Endothelial cell of umbilical vein (primary cell): Measurements from ENCODE around the gene ARHGEF39. TPM values are rescaled to one million over a fixed set of nuclear protein-coding genes. Genes with fewer than 3 reads are reported as not detected.

ENCODE experiments used
- BruUV-seq: library from RNA; stranded (reverse); fragments of 400-500 nt; replicated peaks from 2 replicates; lab custom pipeline; 2021; lab: Mats Ljungman, UMichigan
- CTCF ChIA-PET: fragments of 300-600, 350-600 bp; sonication (Branson Sonifier 250); formaldehyde crosslinking; loops from one replicate; lab custom pipeline; 2021; ENCODE audit warnings: antibody characterized with exemption, inconsistent platforms; lab: Charles Lee
- POLR2A ChIA-PET: fragments of 300-600, 350-600 bp; sonication (Branson Sonifier 250); formaldehyde crosslinking; loops from one replicate; lab custom pipeline; 2021; ENCODE audit warnings: antibody characterized with exemption, inconsistent platforms; lab: Charles Lee
- DNase-seq: peaks from one replicate; pipeline ENCODE4 v3.0.0-alpha.2; 2011; ENCODE audit warnings: low read depth, low spot score
- FAIRE-seq: peaks from 2 replicates; lab custom pipeline; 2011; peaks lifted over from hg19 to GRCh38; lab: Jason Lieb, UNC
- H2AFZ ChIP-seq: 2 replicates; pipeline ENCODE4 v1.6.0; 2012; ENCODE audit warnings: low read depth, low read length, control low read depth, inconsistent platforms
- H3K27ac ChIP-seq: 2 replicates; pipeline ENCODE4 v1.5.1; 2011; ENCODE audit warnings: low read depth, mild to moderate bottlenecking, control low read depth, low read length, moderate library complexity; ENCODE audit not compliant: insufficient read depth
- H3K27me3 ChIP-seq, 2 experiments: 2 replicates each; pipeline versions ENCODE4 v1.6.0 to v1.6.1; 2011; ENCODE audit warnings: low read length in 2 of 2, mixed read lengths in 1 of 2; ENCODE audit not compliant: control insufficient read depth in 2 of 2, insufficient read depth in 2 of 2
- H3K36me3 ChIP-seq, 2 experiments: 2 replicates in 1 of 2; 3 replicates in 1 of 2; pipeline ENCODE4 v1.5.1; 2011; ENCODE audit warnings: low read length in 2 of 2, mild to moderate bottlenecking in 1 of 2, moderate library complexity in 1 of 2; ENCODE audit not compliant: control insufficient read depth in 2 of 2, insufficient read depth in 2 of 2; ENCODE audit errors: extremely low read depth in 1 of 2
- H3K4me1 ChIP-seq: 3 replicates; pipeline ENCODE4 v1.5.1; 2011; ENCODE audit warnings: mild to moderate bottlenecking, low read length; ENCODE audit not compliant: control insufficient read depth, insufficient read depth; ENCODE audit errors: extremely low read depth
- H3K4me2 ChIP-seq: 2 replicates; pipeline ENCODE4 v1.6.1; 2011; ENCODE audit warnings: low read length, control low read depth, mixed read lengths; ENCODE audit not compliant: insufficient read depth
- H3K4me3 ChIP-seq, 3 experiments: fragments of 200-600 bp in 1 of 3; sonication (generic), shearing (Covaris generic) in 1 of 3; replicated peaks in 1 of 3; 2 replicates each; pipeline ENCODE4 v1.5.1; 2011 to 2016; ENCODE audit warnings: control low read depth in 3 of 3, low read length in 3 of 3, mild to moderate bottlenecking in 2 of 3, inconsistent platforms in 1 of 3, low read depth in 1 of 3, moderate library complexity in 1 of 3; ENCODE audit not compliant: insufficient read depth in 1 of 3
- H3K79me2 ChIP-seq: 2 replicates; pipeline ENCODE4 v1.6.0; 2012; ENCODE audit warnings: low read length, inconsistent platforms; ENCODE audit not compliant: control insufficient read depth, insufficient read depth
- H3K9ac ChIP-seq: replicated peaks from 2 replicates; pipeline ENCODE3; 2011; ENCODE audit warnings: low read length, control low read depth; ENCODE audit not compliant: insufficient read depth; ENCODE audit errors: extremely low read depth
- H3K9me1 ChIP-seq: replicated peaks from 3 replicates; pipeline ENCODE4 v1.6.0; 2011; ENCODE audit warnings: mild to moderate bottlenecking, low read length; ENCODE audit not compliant: control insufficient read depth, insufficient read depth; ENCODE audit errors: extremely low read depth
- H3K9me3 ChIP-seq: replicated peaks from 2 replicates; pipeline ENCODE4 v1.5.1; 2012; ENCODE audit warnings: low read length, inconsistent platforms; ENCODE audit not compliant: control insufficient read depth, insufficient read depth
- H4K20me1 ChIP-seq: replicated peaks from 2 replicates; pipeline ENCODE3; 2011; ENCODE audit warnings: mild to moderate bottlenecking, low read length; ENCODE audit not compliant: control insufficient read depth, insufficient read depth; ENCODE audit errors: extremely low read depth
- CTCF ChIP-seq, 2 donors: IDR thresholded peaks; 1 replicate in 1 of 2; 2 replicates in 1 of 2; pipeline ENCODE4 v1.5.1; 2011; ENCODE audit warnings: low read length in 2 of 2, mild to moderate bottlenecking in 2 of 2, moderate library complexity in 2 of 2, control low read depth in 1 of 2, inconsistent platforms in 1 of 2, low read depth in 1 of 2; ENCODE audit not compliant: insufficient read depth in 1 of 2; ENCODE audit errors: extremely low read depth in 1 of 2
- EZH2 ChIP-seq: IDR thresholded peaks from 2 replicates; pipeline ENCODE4 v1.6.1; 2012; ENCODE audit warnings: borderline replicate concordance, low read depth, mild to moderate bottlenecking, moderate library complexity, low read length, inconsistent platforms; ENCODE audit not compliant: severe bottlenecking
- FOS ChIP-seq: IDR thresholded peaks from 2 replicates; pipeline ENCODE4 v1.6.1; 2011; ENCODE audit warnings: mild to moderate bottlenecking, low read length, moderate library complexity, borderline replicate concordance; ENCODE audit not compliant: insufficient read depth
- GATA2 ChIP-seq: IDR thresholded peaks from 2 replicates; pipeline ENCODE4 v1.7.0; 2011; ENCODE audit warnings: low read depth, mild to moderate bottlenecking, moderate library complexity, mixed read lengths, low read length; ENCODE audit not compliant: insufficient read length, insufficient read depth
- JUN ChIP-seq: IDR thresholded peaks from 2 replicates; pipeline ENCODE4 v1.6.1; 2011; ENCODE audit warnings: borderline replicate concordance, low read depth; ENCODE audit not compliant: insufficient read length, insufficient read depth
- MYC ChIP-seq: IDR thresholded peaks from one replicate; pipeline ENCODE4 v1.6.1; 2011; ENCODE audit warnings: mild to moderate bottlenecking, low read depth, low read length
- POLR2A ChIP-seq: IDR thresholded peaks from 2 replicates; pipeline ENCODE4 v1.6.1; 2012; ENCODE audit warnings: low read depth, mild to moderate bottlenecking, control low read depth, low read length
- POLR2AphosphoS5 ChIP-seq: IDR thresholded peaks from 2 replicates; pipeline ENCODE4 v1.6.1; 2012; ENCODE audit warnings: low read depth, mild to moderate bottlenecking, control low read depth, low read length, moderate library complexity; ENCODE audit not compliant: insufficient read depth
- dilution Hi-C: fragments of 300-500 bp; cut with MboI; formaldehyde crosslinking; loops from one replicate; pipeline ENCODE4 v1.15.0; 2019; ENCODE audit warnings: low sequenced_read_pairs; ENCODE audit not compliant: extremely low pct_ligation_motif_present
- intact Hi-C: fragments of 100-400 bp; cut with micrococcal nuclease; formaldehyde crosslinking; loops from one replicate; pipeline ENCODE4 v1.10.0; 2022
- polyA plus RNA-seq, 4 experiments: library from polyadenylated mRNA; depleted of rRNA in 3 of 4; stranded (reverse) in 3 of 4; unstranded in 1 of 4; fragments of >200 nt; gene quantifications; 2 replicates each; pipeline versions ENCODE4 v1.2.1 to v1.2.3, GENCODE V29; 2011 to 2012; ENCODE audit warnings: missing spikeins in 1 of 4
- total RNA-seq: library from RNA; stranded (reverse); gene quantifications from 2 replicates; pipeline ENCODE4 v1.2.3, GENCODE V29; 2021
- TF ChIP-seq, protein P1 (sequence below): IDR thresholded peaks from 2 replicates; pipeline ENCODE4 v1.6.1; 2011; ENCODE audit not compliant: insufficient read depth, insufficient read length

ARHGEF39 gene
- total and polyA plus RNA-seq, 2 donors (not counting 3 experiments of a cell fraction or from before 2014, with no cell fraction given), result 4.7 to 6.5 TPM

GRCh38 chr9:35629597-35629996 lies 35.4 kb downstream of the ARHGEF39 start:
- CTCF ChIA-PET, result interaction anchor here (1.5 to 4.4 kb wide), 4 partner anchors 11 to 26 kb away, joined by 3 to 36 read pairs (median 5); no protein-coding TSS in a partner anchor
- H3K4me2 ChIP-seq, result no peak overlapping the region
- POLR2A ChIA-PET, result no interaction called here
- H3K9me1 ChIP-seq, result no peaks in the 10 kb centered on the region
- H3K27ac ChIP-seq, result no peak overlapping the region
- no peaks in the 10 kb centered on the region for H4K20me1 ChIP-seq
- no peak overlapping the region for H3K9ac ChIP-seq
- intact Hi-C loops, result no loop called here
- no peak overlapping the region for H3K4me3 ChIP-seq
- no peak overlapping the region for H2AFZ ChIP-seq
- no TSS peak for BruUV-seq
- H3K36me3 ChIP-seq, result no peaks in the 10 kb centered on the region
- dilution Hi-C loops, result no loop called here
- TF ChIP-seq JUN (no peak), POLR2AphosphoS5 (no peak), CTCF (IDR thresholded peaks at IDR 0.05; ENCODE audit: extremely low read depth in 1 of 2, insufficient read depth in 1 of 2, low read depth in 1 of 2, low read length in 2 of 2) (no peak), MYC (no peak), EZH2 (no peak), POLR2A (no peak), GATA2 (no peak), FOS (no peak)
- TF ChIP-seq, protein P1, sequence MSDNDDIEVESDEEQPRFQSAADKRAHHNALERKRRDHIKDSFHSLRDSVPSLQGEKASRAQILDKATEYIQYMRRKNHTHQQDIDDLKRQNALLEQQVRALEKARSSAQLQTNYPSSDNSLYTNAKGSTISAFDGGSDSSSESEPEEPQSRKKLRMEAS, result no peak
- H3K79me2 ChIP-seq, result no peaks in the 10 kb centered on the region
- H3K9me3 ChIP-seq, result no peaks in the 10 kb centered on the region
- DNase-seq (no peak), FAIRE-seq (no peak)
- peaks cover 0 to 5% of the 10 kb centered on the region in 2 experiments for H3K27me3 ChIP-seq
- H3K4me1 ChIP-seq, result no peaks in the 10 kb centered on the region
